Liver (tissue), 9 donors: ENCODE measurements around the gene TNC. TPM values are rescaled to one million over a fixed set of nuclear protein-coding genes. Genes with fewer than 3 reads are reported as not detected.

Source experiments
- DNase-seq: peaks from one replicate; pipeline ENCODE4 v3.0.0-alpha.2; 2017; ENCODE audit warnings: low spot score
- H3K27ac ChIP-seq, 2 donors: one replicate each; pipeline ENCODE4 v1.7.0; 2013; ENCODE audit warnings: inconsistent platforms in 2 of 2, low read length in 2 of 2, control low read depth in 1 of 2, low read depth in 1 of 2, mild to moderate bottlenecking in 1 of 2
- H3K27me3 ChIP-seq, 4 donors: one replicate each; pipeline versions ENCODE4 v1.6.1 to v1.7.0; 2013; ENCODE audit warnings: low read length in 3 of 4, inconsistent platforms in 1 of 4, mild to moderate bottlenecking in 1 of 4, moderate library complexity in 1 of 4; ENCODE audit not compliant: control insufficient read depth in 4 of 4, insufficient read depth in 4 of 4
- H3K36me3 ChIP-seq, 4 donors: one replicate each; pipeline versions ENCODE4 v1.6.1 to v1.7.0; 2013; ENCODE audit warnings: low read length in 3 of 4, mild to moderate bottlenecking in 3 of 4, low read depth in 1 of 4, moderate library complexity in 1 of 4; ENCODE audit not compliant: control insufficient read depth in 4 of 4, insufficient read depth in 3 of 4
- H3K4me1 ChIP-seq, 4 donors: one replicate each; pipeline versions ENCODE4 v1.6.1 to v1.7.0; 2013; ENCODE audit warnings: low read length in 3 of 4, mild to moderate bottlenecking in 3 of 4, moderate library complexity in 1 of 4; ENCODE audit not compliant: control insufficient read depth in 4 of 4, insufficient read depth in 4 of 4
- H3K4me3 ChIP-seq, 3 donors: one replicate each; pipeline versions ENCODE4 v1.6.1 to v1.7.0; 2013; ENCODE audit warnings: low read length in 3 of 3, control low read depth in 1 of 3, low read depth in 1 of 3, mild to moderate bottlenecking in 1 of 3
- H3K9ac ChIP-seq, 2 donors: one replicate each; pipeline ENCODE4 v1.7.0; 2013; ENCODE audit warnings: low read length in 2 of 2, mild to moderate bottlenecking in 2 of 2, moderate library complexity in 2 of 2, control low read depth in 1 of 2, low read depth in 1 of 2
- H3K9me3 ChIP-seq, 4 donors: one replicate each; pipeline versions ENCODE4 v1.6.1 to v1.7.0; 2013; ENCODE audit warnings: low read length in 3 of 4; ENCODE audit not compliant: control insufficient read depth in 4 of 4
- ATF3 ChIP-seq: IDR thresholded peaks from 2 replicates; pipeline ENCODE4 v1.6.1; 2016; ENCODE audit warnings: antibody characterized with exemption
- CTCF ChIP-seq: fragments of 150-350 bp; IDR thresholded peaks from 2 replicates; pipeline ENCODE4 v1.5.1; 2017; ENCODE audit warnings: improper control_type of control experiment, low read depth, low read length; ENCODE audit not compliant: missing input control
- EGR1 ChIP-seq, 2 donors: IDR thresholded peaks; 2 replicates each; pipeline ENCODE4 v1.6.1; 2016 to 2018; ENCODE audit warnings: antibody characterized with exemption in 2 of 2, low read depth in 2 of 2
- FOXA1 ChIP-seq: IDR thresholded peaks from 2 replicates; pipeline ENCODE4 v1.6.1; 2016; ENCODE audit warnings: antibody characterized with exemption
- FOXA2 ChIP-seq: IDR thresholded peaks from 2 replicates; pipeline ENCODE4 v1.6.1; 2016; ENCODE audit warnings: antibody characterized with exemption
- GABPA ChIP-seq, 2 donors: IDR thresholded peaks in 1 of 2; conservative IDR thresholded peaks in 1 of 2; 2 replicates each; pipeline ENCODE4 v1.6.1; 2016; ENCODE audit warnings: antibody characterized with exemption in 2 of 2, mild to moderate bottlenecking in 1 of 2, moderate library complexity in 1 of 2
- HNF4A ChIP-seq, 2 donors: conservative IDR thresholded peaks; 2 replicates each; pipeline ENCODE4 v1.6.1; 2016; ENCODE audit warnings: antibody characterized with exemption in 2 of 2, mild to moderate bottlenecking in 2 of 2
- HNF4G ChIP-seq: IDR thresholded peaks from 2 replicates; pipeline ENCODE4 v1.6.1; 2016; ENCODE audit warnings: antibody characterized with exemption
- JUND ChIP-seq, 2 donors: IDR thresholded peaks; 2 replicates each; pipeline ENCODE4 v1.6.1; 2016; ENCODE audit warnings: antibody characterized with exemption in 2 of 2
- NR2F2 ChIP-seq: IDR thresholded peaks from 2 replicates; pipeline ENCODE4 v1.6.1; 2016; ENCODE audit warnings: antibody characterized with exemption
- RAD21 ChIP-seq, 2 donors: IDR thresholded peaks; 2 replicates each; pipeline ENCODE4 v1.6.1; 2016; ENCODE audit warnings: antibody characterized with exemption in 2 of 2, mild to moderate bottlenecking in 2 of 2
- REST ChIP-seq: IDR thresholded peaks from 2 replicates; pipeline ENCODE4 v1.6.1; 2016; ENCODE audit warnings: antibody characterized with exemption, mild to moderate bottlenecking
- RXRA ChIP-seq, 2 donors: IDR thresholded peaks; 2 replicates each; pipeline ENCODE4 v1.6.1; 2017 to 2018; ENCODE audit warnings: antibody characterized with exemption in 2 of 2, mild to moderate bottlenecking in 1 of 2
- SP1 ChIP-seq: IDR thresholded peaks from 2 replicates; pipeline ENCODE4 v1.6.1; 2018; ENCODE audit warnings: antibody characterized with exemption, mild to moderate bottlenecking
- TAF1 ChIP-seq: conservative IDR thresholded peaks from 2 replicates; pipeline ENCODE4 v1.6.1; 2016; ENCODE audit warnings: antibody characterized with exemption, mild to moderate bottlenecking
- YY1 ChIP-seq: IDR thresholded peaks from 2 replicates; pipeline ENCODE4 v1.6.1; 2016; ENCODE audit warnings: antibody characterized with exemption, mild to moderate bottlenecking
- ZBTB33 ChIP-seq: IDR thresholded peaks from 2 replicates; pipeline ENCODE4 v1.6.1; 2016; ENCODE audit warnings: antibody characterized with exemption
- WGBS: extraction: QIAGEN DNeasy Blood & Tissue Kit; methylation state at CpG from one replicate; pipeline ENCODE4 v1.1.7; 2013; 5-methylcytosine and 5-hydroxymethylcytosine counted together
- polyA plus RNA-seq, 2 donors: library from polyadenylated mRNA; stranded (reverse) in 1 of 2; unstranded in 1 of 2; fragments of 200-250 nt in 1 of 2; fragments of >200 nt in 1 of 2; fragmentation: Nextera tagmentation in 1 of 2; extraction: Ambion mirVana in 1 of 2; gene quantifications; one replicate each; pipeline versions ENCODE4 v1.2.1 to v1.2.3, GENCODE V29; 2013 to 2015
- total RNA-seq, 2 donors: library from RNA; depleted of rRNA; stranded (reverse); fragments of >200 nt; gene quantifications; one replicate each; pipeline ENCODE4 v1.2.3, GENCODE V29; 2014
- TF ChIP-seq, protein P1 (sequence below): IDR thresholded peaks from 2 replicates; pipeline ENCODE4 v1.6.1; 2016; ENCODE audit warnings: antibody characterized with exemption
- donor health status: healthy.
- donor health status: healthy.
- donor health status: healthy.
- donor health status: healthy.
- donor health status: healthy.

Gene TNC
- total and polyA plus RNA-seq, 4 donors, result 0.19 to 6.3 (median 1.8) TPM

GRCh38 chr9:115142517-115143270, 24.7 kb upstream of the TNC start:
- H3K4me3 ChIP-seq, result no peak overlapping the region
- no peak for DNase-seq
- H3K27me3 ChIP-seq, result no peaks in the 10 kb centered on the region
- WGBS, result 85% methylated on average over 6 of the region's 6 CpGs
- H3K27ac ChIP-seq, result no peak overlapping the region
- H3K36me3 ChIP-seq, result no peaks in the 10 kb centered on the region
- TF ChIP-seq JUND (IDR thresholded peaks at IDR 0.05) (no peak), EGR1 (IDR thresholded peaks at IDR 0.05; ENCODE audit: low read depth in 2 of 2) (no peak), SP1 (no peak), YY1 (no peak), HNF4A (conservative IDR thresholded peaks at IDR 0.05) (no peak), ATF3 (no peak), RXRA (IDR thresholded peaks at IDR 0.05) (no peak), FOXA2 (no peak), HNF4G (no peak), GABPA (IDR thresholded peaks at IDR 0.05 in 1 of 2, conservative IDR thresholded peaks at IDR 0.05 in 1 of 2) (no peak), CTCF (no peak), FOXA1 (no peak), NR2F2 (no peak), TAF1 (no peak), ZBTB33 (no peak), RAD21 (IDR thresholded peaks at IDR 0.05) (no peak), REST (no peak)
- TF ChIP-seq, protein P1, sequence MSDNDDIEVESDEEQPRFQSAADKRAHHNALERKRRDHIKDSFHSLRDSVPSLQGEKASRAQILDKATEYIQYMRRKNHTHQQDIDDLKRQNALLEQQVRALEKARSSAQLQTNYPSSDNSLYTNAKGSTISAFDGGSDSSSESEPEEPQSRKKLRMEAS, result no peak
- no peak overlapping the region for H3K9ac ChIP-seq
- H3K9me3 ChIP-seq, result peaks cover 0 to 8% (median 0%) of the 10 kb centered on the region in 4 donors
- H3K4me1 ChIP-seq, result no peaks in the 10 kb centered on the region
